Spinal cord (tissue), 10 donors: Measurements from ENCODE around the gene TTLL10. TPM values are rescaled to one million over a fixed set of nuclear protein-coding genes. Genes with fewer than 3 reads are reported as not detected.

Experiments used
- DNase-seq, 6 donors: peaks; one replicate each; pipeline versions ENCODE4 v3.0.0 to v3.0.0-alpha.2; 2013 to 2015; ENCODE audit warnings: low spot score in 6 of 6, low read depth in 4 of 6
- H3K27ac ChIP-seq: one replicate; pipeline ENCODE4 v1.5.1; 2013; ENCODE audit warnings: low read depth, low read length, control low read depth
- H3K27me3 ChIP-seq: one replicate; pipeline ENCODE4 v1.6.1; 2013; ENCODE audit warnings: low read length; ENCODE audit not compliant: control insufficient read depth, insufficient read depth
- H3K36me3 ChIP-seq: one replicate; pipeline ENCODE4 v1.6.1; 2013; ENCODE audit warnings: low read length; ENCODE audit not compliant: control insufficient read depth, insufficient read depth
- H3K4me1 ChIP-seq: one replicate; pipeline ENCODE4 v1.6.1; 2013; ENCODE audit warnings: low read length; ENCODE audit not compliant: control insufficient read depth, insufficient read depth
- H3K4me3 ChIP-seq: one replicate; pipeline ENCODE4 v1.5.1; 2013; ENCODE audit warnings: low read depth, low read length, control low read depth
- H3K9me3 ChIP-seq: one replicate; pipeline ENCODE4 v1.6.1; 2013; ENCODE audit warnings: low read length; ENCODE audit not compliant: control insufficient read depth, insufficient read depth
- WGBS: methylation state at CpG from one replicate; pipeline ENCODE4 v1.1.5; 2013; ENCODE audit warnings: missing lambda C conversion rate; ENCODE audit not compliant: insufficient coverage; 5-methylcytosine and 5-hydroxymethylcytosine counted together
- polyA plus RNA-seq, 2 donors: library from polyadenylated mRNA; unstranded; fragments of 120-200 nt; gene quantifications; one replicate each; pipeline ENCODE4 v1.2.1, GENCODE V29; 2013; ENCODE audit not compliant: insufficient read length in 2 of 2
- total RNA-seq, 2 donors: library from RNA; depleted of rRNA in 1 of 2; stranded (reverse); fragments of 120-200 nt in 1 of 2; fragments of >200 nt in 1 of 2; gene quantifications; one replicate each; pipeline versions ENCODE4 v1.2.3 to v1.2.4, GENCODE V29; 2013 to 2014
- donor health status: healthy.

Gene TTLL10
- total and polyA plus RNA-seq, 4 donors, result 0.79 to 2.1 (median 1.2) TPM

GRCh38 chr1:1177452-1178206 is 3.9 kb downstream of the TTLL10 start:
- DNase-seq, result no peak
- Histone ChIP-seq H3K9me3 (no peaks in the 10 kb centered on the region), H3K27me3 (peaks cover 23% of the 10 kb centered on the region), H3K4me3 (no peak overlapping the region), H3K27ac (no peak overlapping the region), H3K4me1 (peaks cover 14% of the 10 kb centered on the region), H3K36me3 (peaks cover 15% of the 10 kb centered on the region)
- 82% methylated on average over 19 of the region's 21 CpGs for WGBS

DNA sequence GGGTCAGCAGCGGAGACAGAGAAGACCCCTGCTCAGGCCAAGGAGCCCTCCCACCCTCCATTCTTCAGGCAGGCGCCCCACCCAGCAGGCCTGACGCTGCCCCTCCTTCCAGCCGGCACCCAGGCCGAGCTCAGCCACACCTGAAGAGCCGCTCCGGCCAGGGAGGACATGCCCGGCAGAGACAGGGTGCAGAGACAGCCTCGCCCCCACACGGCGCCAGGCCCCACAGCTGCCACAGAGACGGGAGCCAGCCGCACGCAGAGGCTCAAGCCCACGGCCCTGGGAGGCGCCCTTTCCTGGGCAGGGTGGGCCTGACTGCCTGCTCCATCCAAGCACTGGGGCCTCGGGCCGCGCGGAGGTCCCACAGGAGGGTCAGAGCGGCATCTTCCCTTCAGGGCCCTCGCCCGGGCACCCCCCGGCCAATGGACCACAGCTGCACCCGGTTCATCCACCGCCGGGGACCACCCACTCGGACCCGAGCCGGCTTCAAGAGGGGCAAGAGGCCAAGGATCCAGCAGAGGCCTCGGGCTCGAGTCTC is 5.2 kb downstream of the TTLL10 start:
- 91% methylated on average over 32 of the region's 32 CpGs for WGBS

DNA sequence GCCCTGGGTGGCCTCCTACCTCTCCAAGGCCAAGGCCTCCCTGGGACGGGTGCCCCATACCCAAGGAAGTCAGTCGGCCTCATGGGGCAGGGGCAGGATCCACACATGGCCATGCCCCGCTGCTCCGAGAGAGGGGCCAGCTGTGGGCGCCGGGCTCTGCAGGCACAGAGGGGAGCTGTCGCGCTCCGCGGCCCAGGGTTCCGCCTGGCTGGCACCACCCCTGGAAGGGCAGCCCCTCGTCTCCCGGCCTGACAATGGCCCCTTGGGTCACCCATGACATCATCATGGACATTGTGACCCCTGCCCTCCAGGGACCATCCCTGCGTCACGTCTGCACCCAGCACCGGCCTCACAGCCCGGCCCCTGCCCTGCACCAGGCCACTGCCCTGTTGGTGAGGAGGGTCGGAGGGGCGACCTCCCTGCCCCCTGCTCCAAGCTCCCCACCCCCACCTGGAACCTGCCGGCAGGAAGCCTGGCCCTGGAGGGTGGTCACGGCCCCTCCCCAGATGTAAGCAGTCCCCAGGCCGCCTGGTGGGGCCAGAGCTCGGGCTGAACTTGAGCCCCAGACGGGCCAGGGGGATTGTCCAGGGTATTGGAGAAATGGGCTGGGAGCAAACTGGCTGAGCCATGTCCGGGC is 5.8 kb downstream of the TTLL10 start:
- Histone ChIP-seq H3K4me1 (peaks cover 4% of the 10 kb centered on the region), H3K9me3 (no peaks in the 10 kb centered on the region), H3K27ac (no peak overlapping the region), H3K27me3 (peaks cover 9% of the 10 kb centered on the region), H3K36me3 (peaks cover 19% of the 10 kb centered on the region), H3K4me3 (no peak overlapping the region)
- no peak for DNase-seq
- 80% methylated on average over 22 of the region's 25 CpGs for WGBS

More for the DNA sequence above, 5.2 kb downstream of the TTLL10 start:
- Histone ChIP-seq H3K36me3 (peaks cover 19% of the 10 kb centered on the region), H3K27ac (no peak overlapping the region), H3K27me3 (peaks cover 13% of the 10 kb centered on the region), H3K4me3 (no peak overlapping the region), H3K9me3 (no peaks in the 10 kb centered on the region), H3K4me1 (peaks cover 7% of the 10 kb centered on the region)
- DNase-seq, result no peak

DNA sequence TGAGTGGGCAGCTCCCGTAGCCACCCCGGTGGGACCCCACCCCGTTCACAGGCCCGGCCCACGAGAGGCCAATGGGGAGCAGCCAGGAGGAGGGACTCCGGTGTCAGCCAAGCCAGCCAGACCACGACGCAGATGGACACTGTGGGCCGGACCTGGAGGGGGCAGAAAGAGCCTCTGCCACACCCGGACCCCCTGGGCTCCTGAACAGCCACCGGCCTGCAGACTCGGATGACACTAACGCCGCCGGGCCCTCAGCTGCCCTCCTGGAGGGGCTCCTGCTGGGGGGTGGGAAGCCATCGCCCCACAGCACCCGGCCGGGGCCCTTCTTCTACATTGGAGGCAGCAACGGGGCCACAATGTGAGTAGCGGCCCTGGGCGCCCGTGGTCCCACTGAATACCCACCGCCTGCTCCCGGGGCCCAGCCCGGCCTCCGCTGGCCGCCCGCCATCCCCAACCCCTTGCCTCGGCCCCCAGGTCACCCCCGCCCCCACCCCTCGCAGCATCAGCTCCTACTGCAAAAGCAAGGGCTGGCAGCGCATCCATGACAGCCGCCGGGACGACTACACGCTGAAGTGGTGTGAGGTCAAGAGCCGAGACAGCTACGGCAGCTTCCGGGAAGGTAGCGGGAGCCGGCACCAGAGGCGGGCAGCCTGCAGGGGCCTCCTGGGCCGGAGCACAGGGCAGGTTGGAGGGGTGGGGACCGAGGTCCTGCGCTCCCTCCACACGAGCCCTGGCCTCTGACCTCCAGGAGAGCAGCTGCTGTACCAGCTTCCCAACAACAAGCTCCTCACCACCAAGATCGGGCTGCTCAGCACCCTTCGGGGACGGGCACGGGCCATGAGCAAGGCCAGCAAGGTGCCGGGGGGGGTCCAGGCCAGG is 6.5 kb downstream of the TTLL10 start:
- Histone ChIP-seq H3K4me1 (peaks cover 9% of the 10 kb centered on the region), H3K36me3 (peaks cover 21% of the 10 kb centered on the region), H3K9me3 (no peaks in the 10 kb centered on the region), H3K27me3 (peaks cover 9% of the 10 kb centered on the region), H3K27ac (no peak overlapping the region), H3K4me3 (no peak overlapping the region)
- WGBS, result 72% methylated on average over 42 of the region's 51 CpGs
- no peak for DNase-seq

GRCh38 chr1:1181129-1181937 is 7.7 kb downstream of the TTLL10 start:
- Histone ChIP-seq H3K36me3 (peaks cover 21% of the 10 kb centered on the region), H3K27ac (no peak overlapping the region), H3K4me3 (no peak overlapping the region), H3K9me3 (no peaks in the 10 kb centered on the region), H3K4me1 (peaks cover 14% of the 10 kb centered on the region), H3K27me3 (peaks cover 1% of the 10 kb centered on the region)
- 88% methylated on average over 26 of the region's 26 CpGs for WGBS
- no peak for DNase-seq

DNA sequence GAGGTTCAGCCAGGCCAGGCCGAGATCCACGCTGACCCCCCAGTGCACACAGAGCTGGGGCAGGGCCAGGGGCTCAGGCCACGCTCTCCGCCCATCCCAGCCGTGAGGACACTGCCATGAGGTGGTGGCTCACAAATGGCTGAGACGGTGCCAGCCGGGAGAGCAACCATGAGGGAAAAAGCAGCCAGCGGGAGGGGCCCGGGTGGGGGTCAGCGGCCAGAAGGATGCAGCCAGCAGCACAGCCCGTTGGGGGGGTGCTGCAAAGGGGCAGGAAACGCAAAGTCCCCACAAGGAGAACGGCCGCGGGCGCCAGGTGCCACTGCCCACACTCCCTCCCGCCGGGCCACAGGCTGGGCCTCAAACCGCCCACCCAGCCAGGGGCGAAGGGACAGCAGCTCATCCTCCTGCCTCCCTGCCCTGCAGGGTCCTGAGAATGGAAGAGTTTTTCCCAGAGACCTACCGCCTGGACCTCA is 8.3 kb downstream of the TTLL10 start:
- Histone ChIP-seq H3K36me3 (peaks cover 21% of the 10 kb centered on the region), H3K4me1 (peaks cover 14% of the 10 kb centered on the region), H3K27ac (no peak overlapping the region), H3K27me3 (no peaks in the 10 kb centered on the region), H3K9me3 (no peaks in the 10 kb centered on the region), H3K4me3 (no peak overlapping the region)
- WGBS, result 79% methylated on average over 17 of the region's 21 CpGs
- DNase-seq, result no peak

DNA sequence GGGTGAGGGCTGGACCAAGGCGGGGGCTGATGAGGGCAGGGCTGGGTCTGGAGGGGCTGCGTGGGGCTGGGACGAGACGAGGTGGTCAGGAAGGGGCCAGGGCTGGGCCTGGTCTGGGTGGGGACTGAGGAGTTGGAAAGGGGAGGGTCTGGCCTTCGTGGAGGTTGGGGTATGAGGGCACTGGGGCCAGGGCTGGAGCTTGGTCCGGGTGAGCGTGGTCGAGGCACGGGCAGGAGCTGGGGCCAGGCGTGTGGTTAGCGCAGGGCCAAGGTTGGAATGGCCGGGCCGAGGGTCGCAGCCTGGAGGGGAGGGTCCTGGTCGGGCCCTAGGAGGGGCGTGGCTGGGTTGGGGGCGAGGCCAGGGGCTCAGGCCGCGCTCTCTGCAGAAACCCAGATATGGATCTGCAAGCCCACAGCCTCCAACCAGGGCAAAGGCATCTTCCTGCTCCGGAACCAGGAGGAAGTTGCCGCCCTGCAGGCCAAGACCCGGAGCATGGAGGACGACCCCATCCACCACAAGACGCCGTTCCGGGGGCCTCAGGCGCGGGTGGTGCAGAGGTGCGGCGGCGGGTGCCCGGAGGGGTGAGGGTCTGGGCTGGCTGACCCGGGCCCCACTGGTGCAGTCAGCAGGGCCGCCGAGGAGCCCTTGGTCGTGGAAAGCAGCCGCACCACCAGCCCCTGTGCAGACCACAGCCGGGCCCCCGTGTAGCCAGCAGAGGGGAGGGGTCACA is 9.0 kb downstream of the TTLL10 start:
- no peaks in the 10 kb centered on the region for H3K27me3 ChIP-seq
- peaks cover 14% of the 10 kb centered on the region for H3K4me1 ChIP-seq
- DNase-seq, result no peak
- H3K27ac ChIP-seq, result no peak overlapping the region
- no peak overlapping the region for H3K4me3 ChIP-seq
- whole genome bisulfite sequencing, result 72% methylated on average over 39 of the region's 39 CpGs
- peaks cover 21% of the 10 kb centered on the region for H3K36me3 ChIP-seq
- H3K9me3 ChIP-seq, result no peaks in the 10 kb centered on the region

GRCh38 chr1:1183221-1183747 is 9.6 kb downstream of the TTLL10 start:
- no peaks in the 10 kb centered on the region for H3K27me3 ChIP-seq
- H3K4me3 ChIP-seq, result no peak overlapping the region
- no peaks in the 10 kb centered on the region for H3K9me3 ChIP-seq
- peaks cover 18% of the 10 kb centered on the region for H3K36me3 ChIP-seq
- H3K27ac ChIP-seq, result no peak overlapping the region
- peaks cover 14% of the 10 kb centered on the region for H3K4me1 ChIP-seq
- DNase-seq, result no peak
- 76% methylated on average over 21 of the region's 21 CpGs for WGBS
